DMS 273 (cell line): ENCODE measurements around the gene RNF224.

Source experiments
- DNase-seq: peaks from one replicate; lab custom pipeline; 2025; ENCODE audit not compliant: unreplicated experiment; lab: John Stamatoyannopoulos, UW

RNF224 gene

DNA sequence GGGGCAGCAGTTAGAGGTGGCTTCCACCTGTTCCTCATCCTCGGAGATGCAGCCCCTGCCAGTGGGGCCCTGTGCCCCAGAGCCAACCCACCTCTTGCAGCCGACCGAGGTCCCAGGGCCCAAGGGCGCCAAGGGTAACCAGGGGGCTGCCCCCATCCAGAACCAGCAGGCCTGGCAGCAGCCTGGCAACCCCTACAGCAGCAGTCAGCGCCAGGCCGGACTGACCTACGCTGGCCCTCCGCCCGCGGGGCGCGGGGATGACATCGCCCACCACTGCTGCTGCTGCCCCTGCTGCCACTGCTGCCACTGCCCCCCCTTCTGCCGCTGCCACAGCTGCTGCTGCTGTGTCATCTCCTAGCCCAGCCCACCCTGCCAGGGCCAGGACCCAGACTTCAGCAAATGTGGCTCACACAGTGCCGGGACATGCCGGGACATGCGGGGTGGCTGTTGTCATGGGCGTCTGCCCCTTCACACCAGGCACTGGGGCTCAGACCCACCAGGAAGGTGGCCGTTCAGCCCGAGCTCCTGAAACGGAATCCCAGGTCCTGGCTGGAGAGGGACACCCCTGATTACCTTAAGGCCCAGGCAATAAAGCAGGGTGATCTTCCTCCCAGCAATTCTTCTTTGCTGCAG, 1.5 kb upstream of the RNF224 start:
- DNase-seq = no peak

DNA sequence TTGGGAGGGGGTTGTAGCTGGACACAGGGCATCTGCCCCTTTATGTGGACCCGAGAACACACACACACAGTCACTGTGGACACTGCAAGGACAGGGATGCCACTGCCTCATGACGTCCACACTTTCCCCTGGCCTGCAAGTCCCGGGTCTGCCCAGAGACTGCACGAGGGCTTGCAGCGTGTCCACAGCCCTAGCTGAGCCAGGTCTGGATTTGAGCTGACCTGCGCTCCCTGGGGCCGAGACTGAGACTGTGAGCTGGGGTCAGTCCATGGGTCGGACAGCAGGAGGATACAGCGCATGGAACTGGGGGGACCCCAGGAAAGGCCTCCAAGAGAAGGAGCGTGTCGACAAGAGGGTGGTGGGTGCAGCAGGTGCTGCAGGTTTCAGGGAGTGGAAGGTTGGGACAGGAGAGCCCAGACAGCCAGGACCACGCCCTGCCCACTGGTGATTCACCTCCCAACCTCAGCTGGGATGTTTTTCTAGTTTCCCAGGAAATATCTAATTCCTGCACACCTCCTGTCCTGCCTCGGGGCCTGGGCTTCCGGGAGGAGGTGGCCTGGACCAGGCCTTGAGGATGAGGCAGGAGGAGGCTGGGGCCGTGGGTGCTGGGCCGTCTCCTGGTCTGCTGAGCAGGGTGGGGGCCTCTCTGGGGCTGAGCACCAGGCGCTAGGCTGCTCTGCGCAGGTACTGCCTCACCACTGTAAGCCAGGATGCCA, 806 bp upstream of the RNF224 start:
- no peak for DNase-seq

DNA sequence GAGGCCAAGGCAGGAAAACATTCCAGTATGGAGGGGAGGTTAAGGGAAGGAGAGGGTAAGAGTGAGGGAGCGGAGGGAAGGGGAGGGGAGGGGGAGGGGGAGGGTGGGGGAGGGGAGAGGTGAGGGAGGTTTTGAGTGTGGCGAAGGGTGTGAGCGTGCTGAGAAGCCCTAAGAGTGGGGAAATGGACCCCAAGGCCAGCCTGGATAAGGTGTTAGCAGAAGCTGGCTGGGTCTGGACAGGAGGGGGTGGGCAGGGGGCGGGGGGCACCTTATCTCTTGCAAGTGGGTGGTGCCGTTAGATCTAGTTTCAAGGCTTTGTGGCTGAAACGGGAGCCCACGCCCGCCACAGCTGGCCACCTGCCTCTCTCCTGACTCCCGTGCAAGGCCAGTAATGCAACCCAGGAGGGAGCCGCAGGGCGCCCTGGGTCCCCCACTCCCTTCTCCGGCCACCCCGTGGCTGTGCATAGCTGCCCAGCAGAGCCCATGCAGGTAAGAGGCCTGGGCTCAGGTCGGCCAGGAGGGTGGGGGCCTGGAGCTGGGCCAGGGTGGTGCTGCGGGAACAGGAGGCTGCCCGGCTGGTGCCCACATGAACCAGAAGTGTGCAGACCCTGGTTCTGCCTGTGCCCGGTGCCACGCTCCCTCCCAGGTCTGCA, 677 bp downstream of the RNF224 start:
- no peak for DNase-seq

DNA sequence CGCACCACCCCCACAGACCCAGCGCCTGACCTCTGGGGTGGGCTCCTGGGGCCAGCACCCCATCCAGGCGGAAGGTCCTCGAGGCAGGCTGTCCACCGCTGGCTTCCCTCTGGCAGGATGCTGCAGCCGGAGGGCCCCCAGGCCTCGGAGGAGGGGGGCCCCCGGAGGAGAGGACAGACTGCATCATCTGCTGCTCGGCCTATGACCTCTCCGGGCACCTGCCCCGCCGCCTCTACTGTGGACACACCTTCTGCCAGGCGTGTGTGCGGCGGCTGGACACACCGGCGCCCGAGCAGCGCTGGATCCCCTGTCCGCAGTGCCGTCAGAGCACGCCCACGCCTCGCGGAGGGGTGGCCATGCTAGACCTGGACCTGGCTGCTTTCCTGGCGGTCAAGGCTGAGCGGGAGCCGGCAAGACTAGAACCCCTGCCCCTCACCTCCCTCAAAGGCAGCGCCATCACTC, 1.2 kb downstream of the RNF224 start:
- DNase-seq = no peak

DNA sequence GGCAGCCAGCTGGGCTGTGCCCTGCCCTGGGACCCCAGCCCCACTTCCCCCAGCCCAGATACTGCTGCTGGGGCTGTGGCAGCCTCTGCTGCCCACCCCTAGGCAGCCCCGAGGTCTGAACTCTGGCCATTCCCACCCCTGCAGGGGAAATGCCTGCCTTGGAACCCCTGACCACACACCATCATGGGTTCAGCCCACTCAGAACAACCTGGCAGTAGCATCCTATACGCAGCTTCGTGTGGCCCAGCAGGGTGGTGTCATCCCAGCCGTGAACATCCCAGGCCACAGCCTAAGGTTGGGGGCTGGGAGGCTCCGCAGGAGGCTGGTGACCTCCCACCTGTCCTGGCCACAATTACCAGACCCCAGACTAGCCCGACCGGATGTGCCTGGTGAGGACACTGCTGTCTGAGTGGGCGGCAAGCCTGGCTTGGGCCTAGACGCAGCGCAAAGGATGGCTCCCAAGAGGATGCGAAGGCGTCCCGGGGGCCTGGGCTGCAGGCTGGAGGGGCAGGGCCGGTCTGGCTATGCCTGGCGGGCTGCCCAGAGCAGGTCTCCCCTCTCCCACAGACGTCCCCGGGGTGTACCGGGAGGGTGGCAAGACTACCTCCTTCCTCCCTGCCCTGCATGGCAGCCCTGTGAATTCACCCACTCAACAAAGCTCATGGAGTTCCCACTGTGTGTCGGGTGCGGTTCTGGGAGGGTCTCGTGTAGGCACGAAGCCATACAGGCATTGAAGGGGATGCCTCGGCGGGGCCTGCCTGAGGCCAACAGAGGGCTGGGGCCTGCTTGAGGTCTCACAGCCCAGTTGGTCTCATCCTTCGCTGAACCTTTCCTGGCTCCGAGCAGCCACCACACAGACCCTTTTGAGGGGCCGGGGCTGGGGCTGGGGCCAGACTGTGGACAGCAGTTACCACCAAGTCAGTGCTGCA, 1.9 kb downstream of the RNF224 start:
- DNase-seq = no peak

DNA sequence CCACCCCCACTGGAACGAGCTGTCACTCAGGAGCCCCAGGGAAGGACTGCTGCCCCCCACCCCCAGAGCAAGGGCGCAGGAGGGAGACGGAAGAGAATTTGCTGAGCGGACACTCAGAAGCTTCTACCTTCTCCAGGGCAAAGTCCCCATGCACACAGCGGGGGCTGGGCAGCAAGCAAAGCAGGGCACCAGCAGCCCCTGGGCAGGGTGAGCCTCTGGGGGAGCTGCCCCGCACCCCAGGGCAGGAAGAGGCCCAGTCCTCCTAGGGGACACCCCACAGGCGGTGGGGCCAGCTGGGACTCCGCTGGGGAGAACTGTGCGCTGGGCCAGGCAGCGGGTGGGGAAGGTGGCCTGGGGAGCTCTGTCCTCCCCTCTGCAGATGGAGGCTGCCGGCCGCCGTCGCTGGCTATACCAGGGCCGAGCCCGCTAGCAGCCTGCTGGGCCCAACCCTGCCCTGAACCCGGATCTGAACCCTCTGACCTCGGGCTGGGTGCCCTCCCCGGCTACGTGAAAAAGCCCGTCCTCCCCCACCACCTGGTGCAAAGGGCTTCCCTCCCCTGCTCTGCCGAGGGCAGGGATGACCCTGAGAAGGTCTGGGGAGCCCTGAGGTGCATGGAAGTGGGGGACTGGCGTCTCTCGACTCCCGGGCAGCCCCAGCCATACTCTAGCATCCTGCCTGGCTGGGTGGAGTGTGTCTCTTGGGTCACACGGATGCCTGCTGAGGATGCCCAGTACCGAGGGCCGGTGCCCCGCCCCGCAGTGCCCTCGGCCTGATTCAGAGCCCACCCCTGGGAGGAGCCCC, 2.8 kb downstream of the RNF224 start:
- DNase-seq = no peak

DNA sequence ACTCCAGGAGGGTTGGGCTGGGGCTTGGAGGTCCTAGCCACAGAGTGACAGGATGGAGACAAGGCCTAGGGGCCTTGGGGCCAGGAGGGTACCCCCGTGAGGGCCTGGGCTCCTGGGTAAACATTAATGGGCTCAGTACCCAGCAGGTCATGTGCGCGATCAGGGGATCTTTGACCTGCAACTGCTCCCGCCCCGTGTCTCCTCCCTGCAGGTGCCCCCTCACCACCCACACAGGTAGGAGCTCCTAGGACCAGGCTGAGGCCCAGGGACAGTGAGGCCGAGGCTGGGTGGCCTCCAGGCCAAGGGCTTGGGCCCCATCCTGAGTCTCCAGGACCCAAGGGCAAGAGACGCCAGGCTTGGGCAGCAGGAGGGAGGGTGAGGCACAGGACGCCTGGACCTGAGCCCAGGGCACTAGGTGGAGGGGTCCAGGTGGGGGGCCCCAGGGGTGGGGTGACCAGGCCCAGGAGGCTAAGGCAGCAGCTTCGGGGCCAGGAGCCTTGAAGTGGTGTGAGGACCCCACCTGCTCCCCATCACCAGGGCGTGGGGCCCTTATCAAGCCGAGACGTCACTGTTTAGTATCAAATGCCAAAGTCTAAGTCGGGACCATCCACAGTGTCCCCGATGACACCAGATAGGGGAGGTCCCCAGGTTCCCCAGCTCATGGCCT, 3.5 kb downstream of the RNF224 start, which contains the start of gene SLC34A3:
TSS of gene SLC34A3 (plus strand) at position 197 of the 667 bp plus-strand sequence. CDS start 802 bp downstream, outside the sequence.
- DNase-seq = no peak

DNA sequence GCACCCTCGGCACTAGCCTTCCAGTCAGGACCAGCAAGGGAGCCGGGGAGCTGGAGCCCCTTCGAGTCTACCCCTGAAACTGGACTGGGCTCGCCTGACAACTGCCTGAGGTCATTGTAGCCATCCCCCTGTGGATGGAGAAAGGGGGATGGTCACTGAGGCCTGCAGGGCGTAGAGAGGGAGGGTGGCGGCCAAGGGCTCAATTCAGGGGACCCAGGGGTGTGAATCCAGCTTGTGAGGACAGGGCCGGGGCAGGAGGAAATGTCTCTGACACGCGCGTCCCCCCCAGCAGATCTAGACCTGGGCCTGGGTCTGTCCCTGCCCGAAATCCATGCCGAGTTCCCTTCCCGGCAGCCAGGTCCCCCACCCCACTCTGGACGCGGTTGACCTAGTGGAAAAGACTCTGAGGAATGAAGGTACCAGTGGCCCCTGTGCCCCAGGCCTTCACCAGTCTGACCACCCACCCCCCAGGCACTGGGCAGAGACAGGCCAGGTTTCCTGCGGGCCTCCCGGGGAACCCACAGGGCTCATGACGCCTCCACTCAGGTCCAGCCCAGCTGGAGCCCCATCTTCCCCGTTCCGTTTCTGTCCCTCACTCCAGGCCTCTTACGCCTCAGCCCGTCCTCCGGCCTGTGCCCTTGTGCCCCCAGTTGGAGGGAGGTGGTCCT, 4.2 kb downstream of the RNF224 start:
- DNase-seq = no peak

DNA sequence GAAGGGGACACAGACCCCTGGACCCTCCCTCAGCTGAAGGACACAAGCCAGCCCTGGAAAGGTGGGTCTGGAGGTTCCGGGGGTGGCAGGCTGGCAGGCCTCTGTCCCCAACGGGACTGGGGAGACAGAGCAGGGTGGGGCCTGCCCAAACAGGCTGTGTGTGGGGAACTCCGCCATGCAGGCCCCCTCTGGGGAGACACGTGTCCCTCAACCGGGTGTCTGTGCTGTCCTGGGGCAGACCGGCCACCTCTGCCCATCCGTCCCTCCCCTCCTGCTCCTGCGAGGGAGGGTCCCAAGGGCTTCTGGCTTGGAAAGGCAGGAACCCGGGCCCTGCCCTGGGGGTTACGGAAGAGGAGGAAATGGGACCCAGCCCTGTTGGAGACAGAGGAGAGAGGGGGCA, 4.8 kb downstream of the RNF224 start:
- no peak for DNase-seq

DNA sequence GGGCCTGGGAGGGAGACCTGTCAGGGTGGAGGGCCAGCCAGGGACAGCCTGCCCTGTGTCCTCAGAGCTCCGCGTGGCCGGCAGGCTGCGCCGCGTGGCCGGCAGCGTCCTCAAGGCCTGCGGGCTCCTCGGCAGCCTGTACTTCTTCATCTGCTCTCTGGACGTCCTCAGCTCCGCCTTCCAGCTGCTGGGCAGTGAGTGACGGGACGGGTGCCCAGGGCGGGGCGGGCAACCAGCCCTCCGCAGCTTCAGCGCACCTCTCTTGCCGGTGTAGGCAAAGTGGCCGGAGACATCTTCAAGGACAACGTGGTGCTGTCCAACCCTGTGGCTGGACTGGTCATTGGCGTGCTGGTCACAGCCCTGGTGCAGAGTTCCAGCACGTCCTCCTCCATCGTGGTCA, 5.2 kb downstream of the RNF224 start:
- no peak for DNase-seq

DNA sequence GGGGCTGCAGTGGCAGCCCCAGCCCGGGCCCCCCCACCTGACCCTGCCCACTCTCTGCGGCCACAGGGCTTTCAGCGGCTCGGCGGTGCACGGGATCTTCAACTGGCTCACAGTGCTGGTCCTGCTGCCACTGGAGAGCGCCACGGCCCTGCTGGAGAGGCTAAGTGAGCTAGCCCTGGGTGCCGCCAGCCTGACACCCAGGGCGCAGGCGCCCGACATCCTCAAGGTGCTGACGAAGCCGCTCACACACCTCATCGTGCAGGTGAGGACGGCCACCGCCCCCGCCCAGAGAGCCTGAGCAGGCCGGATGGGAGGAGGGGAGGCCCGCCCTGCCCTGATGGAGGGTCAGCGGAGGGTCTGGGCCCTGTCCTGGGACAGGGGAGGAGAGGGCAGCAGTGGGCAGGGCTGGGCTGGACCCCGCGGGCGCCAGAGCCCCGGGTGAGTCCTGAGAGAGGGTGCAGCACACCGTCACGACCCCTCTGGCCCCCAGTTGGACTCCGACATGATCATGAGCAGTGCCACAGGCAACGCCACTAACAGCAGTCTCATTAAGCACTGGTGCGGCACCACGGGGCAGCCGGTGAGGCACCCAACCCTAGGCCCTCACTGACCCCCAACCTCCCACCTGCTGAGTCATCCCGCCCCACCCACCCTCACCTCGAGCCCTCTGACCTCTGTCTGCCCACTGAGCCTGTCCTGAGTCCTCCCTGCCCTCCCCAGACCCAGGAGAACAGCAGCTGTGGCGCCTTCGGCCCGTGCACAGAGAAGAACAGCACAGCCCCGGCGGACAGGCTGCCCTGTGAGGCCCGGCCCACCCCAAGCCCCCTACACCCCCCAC, 6.1 kb downstream of the RNF224 start:
- DNase-seq = no peak

DNA sequence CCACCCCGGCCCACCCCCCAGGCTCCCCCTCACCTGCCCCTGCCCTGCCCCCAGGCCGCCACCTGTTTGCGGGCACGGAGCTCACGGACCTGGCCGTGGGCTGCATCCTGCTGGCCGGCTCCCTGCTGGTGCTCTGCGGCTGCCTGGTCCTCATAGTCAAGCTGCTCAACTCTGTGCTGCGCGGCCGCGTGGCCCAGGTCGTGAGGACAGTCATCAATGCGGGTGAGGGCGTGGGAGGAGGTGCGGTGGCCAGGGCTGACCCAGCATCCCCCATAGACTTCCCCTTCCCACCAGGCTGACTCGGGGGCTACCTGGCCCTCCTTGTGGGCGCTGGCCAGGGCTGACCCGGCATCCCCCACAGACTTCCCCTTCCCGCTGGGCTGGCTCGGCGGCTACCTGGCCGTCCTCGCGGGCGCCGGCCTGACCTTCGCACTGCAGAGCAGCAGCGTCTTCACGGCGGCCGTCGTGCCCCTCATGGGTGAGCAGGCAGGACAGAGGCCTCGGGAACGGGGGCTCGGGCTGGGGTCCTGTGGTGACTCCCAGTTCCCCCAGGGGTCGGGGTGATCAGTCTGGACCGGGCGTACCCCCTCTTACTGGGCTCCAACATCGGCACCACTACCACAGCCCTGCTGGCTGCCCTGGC, 6.9 kb downstream of the RNF224 start:
- no peak for DNase-seq

DNA sequence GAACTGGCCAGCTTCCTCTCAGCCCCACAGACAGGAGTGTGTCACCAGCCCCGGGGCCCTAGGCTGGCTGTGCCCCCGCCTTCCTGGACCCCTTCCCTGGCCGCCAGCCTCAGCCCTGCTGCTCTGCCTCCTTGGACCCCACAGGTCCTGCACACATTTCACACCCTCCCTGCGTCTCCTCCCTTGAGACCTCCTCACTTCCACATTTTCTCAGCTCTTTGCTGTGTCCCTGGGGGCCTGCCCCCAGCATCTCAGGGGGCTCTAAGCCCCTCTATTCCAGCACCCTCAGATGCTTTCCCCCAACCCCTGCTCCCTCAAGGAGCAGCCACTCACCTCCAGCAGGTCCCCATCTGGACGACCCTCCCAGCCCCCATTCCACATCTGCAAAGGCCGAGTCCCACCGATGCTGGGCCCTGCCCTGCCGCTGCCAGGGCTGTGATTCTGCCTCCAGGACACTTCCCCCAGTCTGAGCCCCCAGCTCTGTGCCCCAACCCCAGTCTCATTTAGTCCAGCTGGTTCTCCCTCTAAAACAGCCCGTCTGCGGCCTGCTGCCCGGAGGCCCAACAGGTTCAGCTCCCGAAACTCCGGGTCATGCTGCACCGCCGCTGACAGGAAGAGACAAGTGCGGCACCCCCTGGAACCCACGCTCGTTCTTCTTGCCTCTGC, 7.6 kb downstream of the RNF224 start:
- no peak for DNase-seq

DNA sequence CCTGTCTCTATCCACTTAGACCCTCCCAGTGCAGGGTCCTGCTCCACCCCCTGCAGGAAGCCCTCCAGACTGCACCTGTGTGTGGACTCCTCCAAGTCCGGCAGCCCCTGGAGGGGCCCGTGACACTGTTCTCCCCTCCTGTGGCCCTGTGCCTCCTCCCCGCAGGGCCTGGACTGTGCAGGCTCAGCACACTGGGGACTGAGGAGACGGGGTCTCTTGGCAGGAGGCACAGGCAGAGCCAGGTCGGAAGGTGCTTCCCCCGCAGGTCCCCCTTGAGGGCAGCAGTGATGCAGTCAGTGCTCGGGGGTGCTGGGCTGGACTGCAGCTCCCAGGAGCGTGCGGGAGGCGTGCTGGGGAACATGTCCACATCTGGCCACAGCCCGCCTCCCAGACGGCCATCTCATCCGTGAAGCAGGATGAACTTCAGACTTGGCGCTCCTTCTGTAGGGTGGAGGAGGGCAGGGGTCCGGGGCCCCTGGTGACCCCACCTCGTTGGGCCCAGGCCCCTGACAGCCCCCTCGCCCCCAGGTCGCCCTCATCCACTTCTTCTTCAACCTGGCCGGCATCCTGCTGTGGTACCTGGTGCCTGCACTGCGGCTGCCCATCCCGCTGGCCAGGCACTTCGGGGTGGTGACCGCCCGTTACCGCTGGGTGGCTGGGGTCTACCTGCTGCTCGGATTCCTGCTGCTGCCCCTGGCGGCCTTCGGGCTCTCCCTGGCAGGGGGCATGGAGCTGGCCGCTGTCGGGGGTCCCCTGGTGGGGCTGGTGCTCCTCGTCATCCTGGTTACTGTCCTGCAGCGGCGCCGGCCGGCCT, 8.3 kb downstream of the RNF224 start:
- DNase-seq = no peak

DNA sequence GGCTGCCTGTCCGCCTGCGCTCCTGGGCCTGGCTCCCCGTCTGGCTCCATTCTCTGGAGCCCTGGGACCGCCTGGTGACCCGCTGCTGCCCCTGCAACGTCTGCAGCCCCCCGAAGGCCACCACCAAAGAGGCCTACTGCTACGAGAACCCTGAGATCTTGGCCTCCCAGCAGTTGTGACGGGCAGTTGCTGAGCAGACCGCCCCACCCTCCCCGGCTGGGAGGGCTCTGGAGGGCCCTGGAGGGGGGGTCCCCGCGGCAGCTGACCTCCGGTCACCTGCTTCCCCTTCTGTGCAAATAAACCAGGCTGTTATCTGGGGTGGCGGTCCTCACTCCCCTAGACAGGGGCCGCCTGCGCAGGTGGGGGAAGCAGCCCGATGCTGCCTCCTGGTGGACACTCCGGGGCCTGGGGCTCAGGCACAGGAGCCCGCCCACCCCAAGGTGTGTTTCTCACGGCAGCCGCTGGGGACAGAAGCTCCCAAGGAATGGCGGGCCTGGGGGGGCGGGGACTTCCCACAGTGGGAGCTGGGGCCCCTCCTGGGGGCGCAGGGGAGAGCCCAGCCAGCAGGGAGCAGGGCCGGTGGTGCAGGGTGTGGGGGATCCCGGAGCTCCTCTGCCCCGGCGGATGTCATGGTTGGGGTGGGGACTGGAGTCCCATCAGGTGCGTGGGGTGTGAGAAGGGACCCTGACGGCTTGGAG, 9.1 kb downstream of the RNF224 start:
- peak; percentile 92 for DNase-seq

DNA sequence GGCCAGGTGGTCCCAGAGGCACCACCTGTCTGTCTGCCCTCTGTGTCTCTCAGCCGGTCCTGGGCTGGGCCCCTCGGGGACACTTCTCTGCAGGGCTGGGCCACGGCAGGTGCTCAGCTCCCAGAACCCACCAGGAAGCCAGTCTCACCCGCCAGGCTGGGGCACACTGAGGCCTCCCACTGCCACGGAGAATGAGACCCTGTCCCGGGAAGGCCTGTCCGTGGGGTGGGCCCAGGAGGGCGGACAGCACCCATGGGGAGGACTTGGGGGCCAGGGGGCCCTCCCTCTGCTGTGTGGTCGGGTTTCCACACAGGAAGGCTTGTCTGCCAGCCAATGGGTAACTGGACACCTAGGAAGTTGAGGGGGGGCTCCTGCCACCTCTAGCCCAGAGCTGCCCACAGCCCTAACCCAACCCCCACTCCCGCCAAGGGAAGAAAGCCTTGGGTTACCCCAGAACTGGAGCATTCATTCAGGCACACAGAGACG, 9.7 kb downstream of the RNF224 start:
- no peak for DNase-seq
